K562 (cell line): ENCODE data around the gene NNAT. TPM values are rescaled to one million over a fixed set of nuclear protein-coding genes. Genes with fewer than 3 reads are reported as not detected.

Source experiments
- ATAC-seq: fragments of 200-7000 bp; cut with Tn5 transposase; 3 replicates; pipeline ENCODE4 v1.9.1; 2020; ENCODE audit warnings: moderate library complexity
- BruUV-seq: library from RNA; stranded (reverse); fragments of 400-500 nt; replicated peaks from 2 replicates; lab custom pipeline; 2021; lab: Mats Ljungman, UMichigan
- CTCF ChIA-PET: fragments of 300-600 bp; formaldehyde crosslinking; extraction: SDS; loops from one replicate; lab custom pipeline; 2021; ENCODE audit warnings: low intra/inter-chr PET ratio; lab: Yijun Ruan, JAX
- POLR2A ChIA-PET: fragments of 300-600, 350-650 bp; sonication (Branson Sonifier 250); formaldehyde crosslinking; extraction: SDS; loops from one replicate; lab custom pipeline; 2021; ENCODE audit warnings: antibody characterized with exemption, inconsistent platforms; lab: Yijun Ruan, JAX
- DNase-seq, 4 experiments: peaks; one replicate each; pipeline versions ENCODE4 v3.0.0 to v3.0.0-alpha.2; 2011 to 2018; ENCODE audit warnings: low spot score in 3 of 4, mixed read lengths in 3 of 4; ENCODE audit errors: extremely low read depth in 1 of 4
- FAIRE-seq: peaks from 2 replicates; lab custom pipeline; 2011; peaks lifted over from hg19 to GRCh38; lab: Jason Lieb, UNC
- H2AFZ ChIP-seq: 2 replicates; pipeline ENCODE4 v1.6.0; 2011; ENCODE audit warnings: low read depth, low read length, control low read depth, inconsistent platforms
- H3K27ac ChIP-seq: fragments of 200-600 bp; 3 replicates; pipeline ENCODE4 v1.8.0; 2011; ENCODE audit warnings: low read depth, mild to moderate bottlenecking, control low read depth, inconsistent platforms, low read length, moderate library complexity, mixed read lengths; ENCODE audit errors: extremely low read depth
- H3K27me3 ChIP-seq, 2 experiments: fragments of 300-600 bp in 1 of 2; 2 replicates in 1 of 2; 3 replicates in 1 of 2; pipeline versions ENCODE4 v1.6.0 to v1.8.0; 2011; ENCODE audit warnings: inconsistent platforms in 2 of 2, low read length in 2 of 2, mild to moderate bottlenecking in 1 of 2, mixed read lengths in 1 of 2, moderate library complexity in 1 of 2; ENCODE audit not compliant: control insufficient read depth in 2 of 2, insufficient read depth in 2 of 2
- H3K36me3 ChIP-seq: fragments of 300-600 bp; 3 replicates; pipeline ENCODE4 v1.8.0; 2011; ENCODE audit warnings: mild to moderate bottlenecking, low read length, inconsistent platforms; ENCODE audit not compliant: control insufficient read depth, insufficient read depth
- H3K4me1 ChIP-seq, 2 experiments: fragments of 200-600 bp in 1 of 2; replicated peaks in 1 of 2; 2 replicates in 1 of 2; 3 replicates in 1 of 2; pipeline versions ENCODE4 v1.5.1 to v1.8.0; 2011; ENCODE audit warnings: inconsistent platforms in 2 of 2, low read length in 2 of 2, mild to moderate bottlenecking in 1 of 2, mixed read lengths in 1 of 2, moderate library complexity in 1 of 2; ENCODE audit not compliant: control insufficient read depth in 2 of 2, insufficient read depth in 2 of 2
- H3K4me2 ChIP-seq: 2 replicates; pipeline ENCODE4 v1.6.1; 2011; ENCODE audit warnings: low read length, control low read depth, inconsistent platforms, mixed read lengths; ENCODE audit not compliant: insufficient read depth
- H3K4me3 ChIP-seq: fragments of 200-600 bp; sonication (generic), shearing (Covaris generic); 2 replicates; pipeline ENCODE4 v1.5.1; 2016; ENCODE audit warnings: control low read depth, inconsistent platforms
- H3K79me2 ChIP-seq: fragments of 200-600 bp; 3 replicates; pipeline ENCODE4 v1.8.0; 2011; ENCODE audit warnings: low read length, inconsistent platforms; ENCODE audit not compliant: control insufficient read depth, insufficient read depth
- H3K9ac ChIP-seq, 2 experiments: 2 replicates each; pipeline versions ENCODE4 v1.6.0 to v1.6.1; 2011; ENCODE audit warnings: low read depth in 2 of 2, low read length in 2 of 2, control low read depth in 1 of 2, inconsistent platforms in 1 of 2, mild to moderate bottlenecking in 1 of 2, mixed read lengths in 1 of 2; ENCODE audit not compliant: insufficient read depth in 1 of 2
- H3K9me1 ChIP-seq: one replicate; pipeline ENCODE4 v1.6.0; 2011; ENCODE audit warnings: inconsistent platforms, mild to moderate bottlenecking, low read length, moderate library complexity; ENCODE audit not compliant: control insufficient read depth, insufficient read depth
- H3K9me3 ChIP-seq: replicated peaks from 2 replicates; pipeline ENCODE4 v1.5.1; 2011; ENCODE audit warnings: low read depth, low read length, inconsistent platforms; ENCODE audit not compliant: control insufficient read depth, insufficient read depth
- H4K20me1 ChIP-seq: replicated peaks from 2 replicates; pipeline ENCODE4 v1.6.1; 2011; ENCODE audit warnings: low read length, inconsistent platforms, mixed read lengths; ENCODE audit not compliant: control insufficient read depth, insufficient read depth
- BHLHE40 ChIP-seq: IDR thresholded peaks from 2 replicates; pipeline ENCODE4 v1.6.1; 2011; ENCODE audit warnings: low read length, improper control_type of control experiment
- BRD9 ChIP-seq: fragments of 450-650 bp; IDR thresholded peaks from 2 replicates; pipeline ENCODE4 v1.6.1; 2018; ENCODE audit warnings: low read depth; ENCODE audit not compliant: partially characterized antibody
- CAMTA2 ChIP-seq: fragments of 250-450 bp; sonication (Bioruptor Pico); conservative IDR thresholded peaks from 2 replicates; pipeline ENCODE4 v1.5.1; 2022
- CBX1 ChIP-seq: sonication (generic); IDR thresholded peaks from 2 replicates; pipeline ENCODE4 v1.6.1; 2016; ENCODE audit warnings: antibody characterized with exemption, low read depth, mild to moderate bottlenecking
- CXXC5 ChIP-seq: fragments of 250-450 bp; sonication (Bioruptor Pico); IDR thresholded peaks from 2 replicates; pipeline ENCODE4 v1.8.0; 2022; ENCODE audit warnings: inconsistent platforms, mild to moderate bottlenecking, moderate library complexity
- MTA2 ChIP-seq: fragments of 450-650 bp; IDR thresholded peaks from 2 replicates; pipeline ENCODE4 v1.6.1; 2016; ENCODE audit warnings: low read depth
- NEUROD1 ChIP-seq: fragments of 150-350 bp; IDR thresholded peaks from 2 replicates; pipeline ENCODE4 v1.6.1; 2014; ENCODE audit warnings: borderline replicate concordance, low read length, low read depth; ENCODE audit not compliant: partially characterized antibody
- NFIX ChIP-seq: fragments of 250-450 bp; sonication (Bioruptor Pico); IDR thresholded peaks from 2 replicates; pipeline ENCODE4 v1.4.0; 2020; ENCODE audit warnings: low read depth, mild to moderate bottlenecking, moderate library complexity
- RAD51 ChIP-seq: fragments of 450-650 bp; IDR thresholded peaks from 2 replicates; pipeline ENCODE4 v1.7.1; 2016; ENCODE audit warnings: low read depth, mild to moderate bottlenecking, borderline replicate concordance
- RFX1 ChIP-seq: fragments of 450-650 bp; IDR thresholded peaks from 2 replicates; pipeline ENCODE4 v1.6.1; 2016; ENCODE audit warnings: mild to moderate bottlenecking, moderate library complexity
- TAF15 ChIP-seq: fragments of 200-400 bp; formaldehyde crosslinking; IDR thresholded peaks from 2 replicates; pipeline ENCODE4 v1.6.1; 2017; ENCODE audit warnings: mild to moderate bottlenecking, low read depth, low read length, moderate library complexity
- ZSCAN32 ChIP-seq: fragments of 450-650 bp; formaldehyde crosslinking; IDR thresholded peaks from 2 replicates; pipeline ENCODE4 v1.4.0; 2020; ENCODE audit warnings: mild to moderate bottlenecking, moderate library complexity
- WGBS: fragments of 100-300 bp; shearing (Covaris generic); methylation state at CpG from one replicate; pipeline ENCODE4 v1.1.6; 2016; ENCODE audit warnings: low coverage, mixed read lengths; ENCODE audit not compliant: insufficient coverage; ENCODE audit errors: missing lambda C conversion rate; 5-methylcytosine and 5-hydroxymethylcytosine counted together
- in situ Hi-C: fragments of 300-500 bp; cut with MboI; formaldehyde crosslinking; loops from 4 replicates; pipeline ENCODE4 v1.15.0; 2018; ENCODE audit warnings: inconsistent platforms, mixed read lengths
- intact Hi-C: fragments of 100-400 bp; cut with micrococcal nuclease; formaldehyde crosslinking; loops from 2 replicates; pipeline ENCODE4 v1.14.2; 2022
- polyA plus RNA-seq, 8 experiments: library from polyadenylated mRNA; depleted of rRNA in 4 of 8; stranded (reverse) in 5 of 8; unstranded in 3 of 8; fragments of >200 nt; fragmentation: Nextera tagmentation in 2 of 8; fragmentation: Illumina TruSeq in 1 of 8; extraction: Ambion mirVana in 2 of 8; extraction: Trizol in 1 of 8; gene quantifications; 2 replicates each; pipeline versions ENCODE4 v1.2.1 to v1.2.3, GENCODE V29; 2011 to 2014; ENCODE audit warnings: inconsistent platforms in 1 of 8, missing spikeins in 1 of 8
- total RNA-seq, 7 experiments: library from RNA; depleted of rRNA in 6 of 7; stranded (reverse); fragments of >200 nt in 6 of 7; fragmentation: Illumina TruSeq in 2 of 7; extraction: Trizol in 2 of 7; gene quantifications; 2 replicates each; pipeline versions ENCODE4 v1.2.1 to v1.2.3, GENCODE V29; 2011 to 2021; ENCODE audit warnings: low replicate concordance in 1 of 7
- TF ChIP-seq, protein P1 (sequence below): fragments of 150-350 bp; IDR thresholded peaks from 2 replicates; pipeline ENCODE4 v1.6.1; 2014; ENCODE audit warnings: low read depth, mild to moderate bottlenecking, low read length, borderline replicate concordance
- TF ChIP-seq, protein P2 (sequence below): fragments of 250-450 bp; sonication (Bioruptor Pico); IDR thresholded peaks from 2 replicates; pipeline ENCODE4 v1.9.0; 2021; ENCODE audit warnings: mild to moderate bottlenecking, inconsistent platforms

The NNAT gene
- total and polyA plus RNA-seq, 9 of the 15 experiments (the other 6 are each of a cell fraction or from before 2014, with no cell fraction given) = 0.13 TPM; not detected in 8

DNA sequence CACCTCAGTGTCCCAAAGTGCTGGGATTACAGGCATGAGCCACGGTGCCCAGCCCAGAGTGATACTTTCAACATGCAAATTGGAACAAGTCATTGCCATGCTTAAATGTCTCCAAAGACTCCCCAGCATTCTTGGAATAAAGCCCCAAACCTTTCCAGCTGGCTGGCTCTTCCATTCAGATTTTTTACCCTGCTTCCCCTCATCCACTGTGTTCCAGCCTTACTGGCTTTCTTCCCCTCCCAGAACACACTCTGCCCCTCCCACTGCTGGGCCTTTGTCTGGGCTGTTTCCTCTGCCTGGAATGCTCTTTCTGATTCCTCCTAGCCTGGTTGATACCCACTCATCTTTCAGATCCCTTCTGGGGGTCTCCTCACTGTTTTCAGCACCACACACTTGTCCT, 40.1 kb upstream of the NNAT start:
- 0% methylated on average over 1 of the region's 1 CpG for WGBS
- H3K9me1 ChIP-seq = peaks cover 4% of the 10 kb centered on the region
- FAIRE-seq (no peak), DNase-seq (no peak), ATAC-seq (no peak)
- no peaks in the 10 kb centered on the region for H3K9me3 ChIP-seq
- no peak overlapping the region for H3K9ac ChIP-seq
- ChIA-PET POLR2A (interaction anchor here (0.5 to 1.0 kb wide), 2 partner anchors 15 to 44 kb away, joined by 3 to 4 read pairs; no protein-coding TSS in a partner anchor), CTCF (no interaction called here)
- TF ChIP-seq, protein P1, sequence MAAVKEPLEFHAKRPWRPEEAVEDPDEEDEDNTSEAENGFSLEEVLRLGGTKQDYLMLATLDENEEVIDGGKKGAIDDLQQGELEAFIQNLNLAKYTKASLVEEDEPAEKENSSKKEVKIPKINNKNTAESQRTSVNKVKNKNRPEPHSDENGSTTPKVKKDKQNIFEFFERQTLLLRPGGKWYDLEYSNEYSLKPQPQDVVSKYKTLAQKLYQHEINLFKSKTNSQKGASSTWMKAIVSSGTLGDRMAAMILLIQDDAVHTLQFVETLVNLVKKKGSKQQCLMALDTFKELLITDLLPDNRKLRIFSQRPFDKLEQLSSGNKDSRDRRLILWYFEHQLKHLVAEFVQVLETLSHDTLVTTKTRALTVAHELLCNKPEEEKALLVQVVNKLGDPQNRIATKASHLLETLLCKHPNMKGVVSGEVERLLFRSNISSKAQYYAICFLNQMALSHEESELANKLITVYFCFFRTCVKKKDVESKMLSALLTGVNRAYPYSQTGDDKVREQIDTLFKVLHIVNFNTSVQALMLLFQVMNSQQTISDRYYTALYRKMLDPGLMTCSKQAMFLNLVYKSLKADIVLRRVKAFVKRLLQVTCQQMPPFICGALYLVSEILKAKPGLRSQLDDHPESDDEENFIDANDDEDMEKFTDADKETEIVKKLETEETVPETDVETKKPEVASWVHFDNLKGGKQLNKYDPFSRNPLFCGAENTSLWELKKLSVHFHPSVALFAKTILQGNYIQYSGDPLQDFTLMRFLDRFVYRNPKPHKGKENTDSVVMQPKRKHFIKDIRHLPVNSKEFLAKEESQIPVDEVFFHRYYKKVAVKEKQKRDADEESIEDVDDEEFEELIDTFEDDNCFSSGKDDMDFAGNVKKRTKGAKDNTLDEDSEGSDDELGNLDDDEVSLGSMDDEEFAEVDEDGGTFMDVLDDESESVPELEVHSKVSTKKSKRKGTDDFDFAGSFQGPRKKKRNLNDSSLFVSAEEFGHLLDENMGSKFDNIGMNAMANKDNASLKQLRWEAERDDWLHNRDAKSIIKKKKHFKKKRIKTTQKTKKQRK = no peak
- TF ChIP-seq CXXC5 (CRISPR knock-in tag) = no peak
- no peak for TF ChIP-seq CAMTA2
- TF ChIP-seq ZSCAN32 (CRISPR knock-in tag) = no peak
- TF ChIP-seq BRD9 = no peak
- no peak for TF ChIP-seq NFIX (CRISPR knock-in tag)
- no peak for TF ChIP-seq NEUROD1
- no peak for TF ChIP-seq TAF15
- no peak for TF ChIP-seq RAD51
- TF ChIP-seq CBX1 = no peak
- TF ChIP-seq, protein P2, sequence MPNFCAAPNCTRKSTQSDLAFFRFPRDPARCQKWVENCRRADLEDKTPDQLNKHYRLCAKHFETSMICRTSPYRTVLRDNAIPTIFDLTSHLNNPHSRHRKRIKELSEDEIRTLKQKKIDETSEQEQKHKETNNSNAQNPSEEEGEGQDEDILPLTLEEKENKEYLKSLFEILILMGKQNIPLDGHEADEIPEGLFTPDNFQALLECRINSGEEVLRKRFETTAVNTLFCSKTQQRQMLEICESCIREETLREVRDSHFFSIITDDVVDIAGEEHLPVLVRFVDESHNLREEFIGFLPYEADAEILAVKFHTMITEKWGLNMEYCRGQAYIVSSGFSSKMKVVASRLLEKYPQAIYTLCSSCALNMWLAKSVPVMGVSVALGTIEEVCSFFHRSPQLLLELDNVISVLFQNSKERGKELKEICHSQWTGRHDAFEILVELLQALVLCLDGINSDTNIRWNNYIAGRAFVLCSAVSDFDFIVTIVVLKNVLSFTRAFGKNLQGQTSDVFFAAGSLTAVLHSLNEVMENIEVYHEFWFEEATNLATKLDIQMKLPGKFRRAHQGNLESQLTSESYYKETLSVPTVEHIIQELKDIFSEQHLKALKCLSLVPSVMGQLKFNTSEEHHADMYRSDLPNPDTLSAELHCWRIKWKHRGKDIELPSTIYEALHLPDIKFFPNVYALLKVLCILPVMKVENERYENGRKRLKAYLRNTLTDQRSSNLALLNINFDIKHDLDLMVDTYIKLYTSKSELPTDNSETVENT = no peak
- TF ChIP-seq BHLHE40 = no peak
- TF ChIP-seq RFX1 = no peak
- no peak for TF ChIP-seq MTA2
- peaks cover 23 to 44% of the 10 kb centered on the region in 2 experiments for H3K27me3 ChIP-seq
- no TSS peak for BruUV-seq
- H3K4me3 ChIP-seq = no peak overlapping the region
- no peak overlapping the region for H3K4me2 ChIP-seq
- no peak overlapping the region for H2AFZ ChIP-seq
- H4K20me1 ChIP-seq = peaks cover 4% of the 10 kb centered on the region
- intact Hi-C loops (no loop called here), in situ Hi-C loops (no loop called here)
- no peaks in the 10 kb centered on the region for H3K36me3 ChIP-seq
- no peaks in the 10 kb centered on the region for H3K79me2 ChIP-seq
- no peaks in the 10 kb centered on the region for H3K4me1 ChIP-seq
- no peak overlapping the region for H3K27ac ChIP-seq
